ENCODE results near the gene FAM13A. TPM values are rescaled to one million over a fixed set of nuclear protein-coding genes. Genes with fewer than 3 reads are reported as not detected.

The FAM13A gene
- total RNA-seq, 4 donors from 2014 or later: 5.2 to 19.1 (median 8.2) TPM

- Histone ChIP-seq H3K36me3 (peaks cover 0 to 57% (median 15%) of the 10 kb centered on the region in 3 donors), H3K27ac (peak overlapping the region in 2 of 4 donors; percentile 38 to 53), H3K9me3 (no peaks in the 10 kb centered on the region), H3K27me3 (no peaks in the 10 kb centered on the region), H3K4me1 (peaks cover 0 to 23% (median 0%) of the 10 kb centered on the region in 3 donors), H3K4me3 (no peak overlapping the region)
- WGBS, 2 donors: 29 to 64% methylated on average over 1 of the region's 1 CpG
- TF ChIP-seq POLR2A (IDR thresholded peaks at IDR 0.05) (no peak), CTCF (IDR thresholded peaks at IDR 0.05) (no peak)
- no peak for DNase-seq
- intact Hi-C loops (cut with DNase I): no loop called here
Observed at GRCh38 chr4:88745581-88746163, 311.3 kb downstream of the FAM13A start.

DNA sequence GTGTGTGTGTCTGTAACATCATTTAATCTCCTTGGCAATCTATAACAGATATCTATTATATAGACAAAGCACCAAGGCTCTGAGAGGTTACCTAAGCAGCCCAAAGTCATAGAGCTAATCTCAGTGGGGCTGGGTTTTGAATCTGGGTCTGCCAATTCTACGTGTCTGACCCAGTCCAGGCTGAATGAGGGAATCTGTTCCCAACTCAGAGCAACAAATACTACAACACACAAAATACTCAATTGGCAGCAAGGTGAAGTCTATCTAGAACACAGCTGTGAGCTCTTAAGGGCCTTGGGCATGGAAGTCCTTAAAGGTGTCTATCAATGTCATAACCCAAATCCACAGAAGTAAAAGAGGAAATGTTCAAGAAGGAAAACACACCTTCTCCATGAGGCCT lies 311.8 kb downstream of the FAM13A start:
- intact Hi-C loops (cut with DNase I): no loop called here
- TF ChIP-seq POLR2A (IDR thresholded peaks at IDR 0.05) (no peak), CTCF (IDR thresholded peaks at IDR 0.05) (no peak)
- Histone ChIP-seq H3K9me3 (no peaks in the 10 kb centered on the region), H3K4me3 (no peak overlapping the region), H3K27ac (peak overlapping the region in 2 of 4 donors; percentile 38 to 53), H3K36me3 (peaks cover 0 to 52% (median 10%) of the 10 kb centered on the region in 3 donors), H3K4me1 (peaks cover 0 to 23% (median 0%) of the 10 kb centered on the region in 3 donors), H3K27me3 (no peaks in the 10 kb centered on the region)
- 80 to 91% methylated on average over 1 of the region's 1 CpG for WGBS, 2 donors
- DNase-seq: no peak

- no peaks in the 10 kb centered on the region for H3K27me3 ChIP-seq
- H3K36me3 ChIP-seq: peaks cover 0 to 46% (median 4%) of the 10 kb centered on the region in 3 donors
- no peak overlapping the region for H3K4me3 ChIP-seq
- peaks cover 0 to 23% (median 0%) of the 10 kb centered on the region in 3 donors for H3K4me1 ChIP-seq
- no peak for DNase-seq
- no peaks in the 10 kb centered on the region for H3K9me3 ChIP-seq
- TF ChIP-seq POLR2A (IDR thresholded peaks at IDR 0.05): no peak
- no peak overlapping the region for H3K27ac ChIP-seq
- intact Hi-C loops (cut with DNase I): no loop called here
- 88 to 92% methylated on average over 3 of the region's 3 CpGs for WGBS, 2 donors
Observed at GRCh38 chr4:88744609-88745008, 312.4 kb downstream of the FAM13A start.

DNA sequence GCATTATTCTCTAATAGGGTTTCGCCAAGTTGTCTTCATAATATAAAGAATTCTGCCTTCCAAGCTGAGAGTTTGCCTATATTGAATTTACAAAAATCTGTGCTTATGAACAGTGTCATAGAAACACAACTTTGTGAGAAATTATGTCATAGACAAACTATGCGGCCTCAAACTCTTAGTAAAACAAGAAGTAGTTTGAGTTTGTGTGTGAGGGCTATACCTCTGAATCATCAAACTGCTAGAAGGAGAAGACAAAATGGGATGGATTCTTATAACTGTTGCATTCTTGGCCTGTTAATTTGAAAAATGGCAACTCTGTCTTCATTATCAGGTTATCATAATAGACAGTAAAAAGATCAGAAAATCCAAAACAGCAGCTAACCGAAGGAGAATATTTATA lies 313.3 kb downstream of the FAM13A start:
- intact Hi-C loops (cut with DNase I): no loop called here
- WGBS, 2 donors: 92 to 95% methylated on average over 3 of the region's 3 CpGs

DNA sequence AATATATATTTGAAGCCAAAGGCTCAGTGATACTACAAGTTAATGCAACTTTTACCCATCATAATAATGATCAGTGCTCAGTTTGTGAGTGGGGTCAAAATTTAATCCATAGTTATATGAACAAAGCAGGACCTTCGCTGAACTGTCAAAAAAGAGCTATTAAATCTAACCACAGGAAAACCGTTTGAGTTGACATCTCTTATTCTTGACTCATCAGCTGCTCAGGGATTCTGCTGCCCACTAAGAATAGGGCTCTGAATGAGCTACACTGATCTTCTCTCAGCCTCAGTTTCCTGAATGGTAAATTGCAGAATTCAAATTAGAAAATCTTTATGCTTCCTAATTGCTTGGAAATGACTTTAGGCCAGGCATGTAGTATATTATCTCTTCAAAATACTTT lies 314.4 kb downstream of the FAM13A start:
- TF ChIP-seq CTCF (IDR thresholded peaks at IDR 0.05) (no peak), POLR2A (IDR thresholded peaks at IDR 0.05) (no peak)
- DNase-seq: no peak
- Histone ChIP-seq H3K27ac (no peak overlapping the region), H3K27me3 (no peaks in the 10 kb centered on the region), H3K4me3 (no peak overlapping the region), H3K9me3 (no peaks in the 10 kb centered on the region), H3K36me3 (peaks cover 0 to 42% (median 3%) of the 10 kb centered on the region in 3 donors), H3K4me1 (peaks cover 0 to 36% (median 3%) of the 10 kb centered on the region in 3 donors)
- intact Hi-C loops (cut with DNase I): no loop called here
- 54 to 58% methylated on average over 2 of the region's 2 CpGs for WGBS, 2 donors

More for the DNA sequence above, 313.3 kb downstream of the FAM13A start:
- H3K9me3 ChIP-seq: no peaks in the 10 kb centered on the region
- H3K27ac ChIP-seq: no peak overlapping the region
- no peaks in the 10 kb centered on the region for H3K27me3 ChIP-seq
- peaks cover 0 to 42% (median 4%) of the 10 kb centered on the region in 3 donors for H3K36me3 ChIP-seq
- no peak overlapping the region for H3K4me3 ChIP-seq
- H3K4me1 ChIP-seq: peaks cover 0 to 25% (median 0%) of the 10 kb centered on the region in 3 donors
- TF ChIP-seq POLR2A (IDR thresholded peaks at IDR 0.05) (no peak), CTCF (IDR thresholded peaks at IDR 0.05) (no peak)
- DNase-seq: no peak

Measured in esophagus squamous epithelium (tissue), 5 donors.